Suppressor macrophage treated with lipopolysaccharide for 1 hour (primary cell): ENCODE data around the gene ZNF438.

ENCODE experiments used
- DNase-seq, 3 donors: peaks; one replicate each; pipeline ENCODE4 v3.0.0-alpha.2; 2020 to 2022

ZNF438 gene

GRCh38 chr10:30840395-30841050, 191.1 kb downstream of the ZNF438 start:
- DNase-seq, result no peak

GRCh38 chr10:30839652-30840051, 192.0 kb downstream of the ZNF438 start:
- DNase-seq, result no peak

GRCh38 chr10:30836406-30836805, 195.3 kb downstream of the ZNF438 start:
- DNase-seq, result no peak

DNA sequence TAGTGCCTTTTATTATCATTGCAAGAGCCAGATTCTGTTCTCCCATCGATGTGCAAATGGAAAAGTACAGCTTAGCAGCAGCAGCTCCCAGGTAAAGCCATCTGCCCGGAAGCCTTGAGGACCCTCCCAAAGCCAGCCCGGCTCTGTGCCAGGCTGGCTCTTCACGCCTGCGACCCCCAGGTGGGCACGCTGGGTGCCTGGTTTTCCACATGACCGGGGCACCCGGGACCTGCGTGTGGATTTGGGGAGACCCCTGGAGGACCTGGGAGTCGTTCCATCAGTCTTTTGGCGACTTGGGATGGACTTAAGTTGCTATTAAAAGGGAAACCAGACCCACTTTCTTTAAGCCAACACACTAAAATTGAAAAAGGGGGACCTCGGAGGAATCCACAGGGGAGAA, 196.5 kb downstream of the ZNF438 start:
- DNase-seq, result no peak

DNA sequence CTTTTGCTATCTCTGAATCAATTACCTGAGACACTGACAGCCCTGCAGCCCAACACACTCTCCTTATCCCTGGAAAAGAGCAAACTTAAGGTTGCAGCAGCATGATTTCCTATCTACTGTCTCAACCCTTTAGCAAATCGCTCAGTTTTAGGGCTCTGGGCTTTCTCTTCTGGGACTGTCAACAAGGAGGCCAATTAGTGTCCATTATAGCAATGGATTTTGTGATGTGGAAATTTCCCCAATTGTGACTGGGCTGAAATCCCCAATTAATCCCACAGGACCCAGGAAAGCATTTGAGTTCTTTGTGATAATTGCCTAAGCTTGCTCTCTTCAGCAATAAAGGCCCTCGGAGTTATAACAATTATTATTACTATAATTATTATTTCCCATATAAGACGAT, 197.0 kb downstream of the ZNF438 start:
- DNase-seq, result no peak

DNA sequence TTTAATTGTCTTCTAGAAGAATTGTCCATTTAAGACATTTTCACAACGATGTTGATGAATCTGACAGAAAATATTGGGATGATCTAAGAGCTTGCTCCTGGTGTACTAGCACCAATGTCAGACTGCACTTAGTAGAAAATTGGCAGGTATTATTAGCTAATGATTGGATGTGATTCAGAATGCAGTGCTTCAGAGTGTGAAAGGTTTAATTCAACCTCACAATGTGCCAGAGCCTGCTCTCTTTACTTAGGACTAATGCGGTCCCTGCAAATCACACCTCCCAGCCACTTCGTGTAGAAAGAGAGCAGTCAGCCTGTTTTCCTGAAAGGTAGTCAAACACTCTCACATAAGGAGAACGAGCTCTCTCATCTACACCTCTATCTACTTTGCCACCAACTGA, 197.5 kb downstream of the ZNF438 start:
- no peak for DNase-seq

GRCh38 chr10:30833628-30833970, 198.1 kb downstream of the ZNF438 start:
- no peak for DNase-seq

GRCh38 chr10:30832749-30833627, 198.7 kb downstream of the ZNF438 start:
- no peak for DNase-seq

DNA sequence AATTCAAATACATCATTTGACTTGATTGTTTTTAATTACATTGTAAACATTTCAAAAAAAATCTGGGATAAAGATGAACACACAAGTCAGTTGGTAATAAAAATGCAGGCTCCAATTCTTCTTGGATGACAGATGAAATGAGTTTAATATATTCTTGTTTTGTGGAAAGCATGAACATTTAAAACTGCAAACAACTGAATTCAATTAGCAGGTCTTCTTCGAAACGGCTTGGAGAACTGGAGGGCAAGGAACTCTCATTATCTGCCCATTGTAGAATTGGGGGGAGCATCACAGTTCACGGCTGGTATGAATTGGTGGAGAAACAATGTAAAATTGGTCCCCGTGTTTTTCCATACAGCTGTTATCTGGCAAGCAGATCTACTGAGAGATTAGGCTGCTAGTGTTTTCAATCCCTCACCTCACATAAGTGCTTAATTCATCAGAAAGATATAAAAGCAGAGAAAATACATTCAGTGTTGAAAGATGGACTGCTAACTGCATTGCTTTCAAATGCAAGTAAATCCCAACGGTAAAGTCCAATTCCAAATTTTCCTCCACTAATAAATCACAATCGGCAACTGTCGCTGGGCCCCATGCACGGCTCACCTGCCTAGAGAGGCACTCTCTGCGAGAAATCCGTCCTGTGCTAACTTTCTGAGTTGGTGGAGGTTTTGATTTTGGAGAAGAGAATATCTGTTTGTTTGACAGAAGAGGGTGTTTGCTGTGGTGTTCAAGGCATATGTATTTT, 199.5 kb downstream of the ZNF438 start:
- DNase-seq, result no peak

- DNase-seq, result no peak
These were observed 200.2 kb downstream of the ZNF438 start for GRCh38 chr10:30831426-30831825.

DNA sequence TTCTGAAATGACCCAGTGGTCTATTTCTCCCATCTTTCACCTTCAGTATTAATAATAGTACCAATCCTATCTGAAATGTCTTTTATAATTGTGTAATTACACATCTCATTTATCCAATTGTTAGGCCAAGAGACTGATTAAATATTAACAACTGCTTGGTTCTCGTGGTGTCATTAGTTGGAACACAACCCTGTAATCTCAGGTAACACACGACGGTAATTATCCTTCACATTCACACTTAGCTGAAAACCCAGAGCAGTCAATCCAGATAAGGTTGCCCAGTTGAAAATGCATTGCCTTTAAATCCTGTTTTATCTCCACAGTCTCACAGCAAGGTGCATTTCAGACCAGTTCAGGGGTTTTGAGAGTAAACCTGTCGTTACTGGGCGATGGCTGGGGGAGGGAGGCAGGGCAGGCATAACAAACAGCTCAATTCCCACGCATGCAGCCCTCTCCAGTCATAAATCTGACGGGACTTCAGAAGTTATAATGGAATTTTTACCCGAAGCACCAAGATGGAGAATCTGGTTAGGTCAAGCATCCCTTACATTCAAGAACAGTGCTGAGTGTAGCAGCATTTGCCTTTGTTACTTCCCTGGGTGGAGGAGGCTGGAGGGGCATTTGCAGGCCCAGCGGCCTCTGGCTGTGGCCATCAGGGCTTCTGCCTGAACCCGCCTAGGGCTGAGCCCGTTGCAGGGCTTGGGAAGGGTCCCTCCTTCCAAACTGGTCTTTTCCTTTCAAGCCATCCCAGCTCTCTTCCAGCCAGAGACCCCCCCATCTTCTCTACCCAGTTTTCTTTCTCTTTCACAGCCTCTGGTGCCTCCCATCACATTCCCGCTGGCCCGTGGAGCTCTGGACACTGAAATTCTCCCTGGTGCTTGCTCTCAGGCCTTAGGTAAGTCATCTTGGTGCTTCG, 201.1 kb downstream of the ZNF438 start:
- no peak for DNase-seq

DNA sequence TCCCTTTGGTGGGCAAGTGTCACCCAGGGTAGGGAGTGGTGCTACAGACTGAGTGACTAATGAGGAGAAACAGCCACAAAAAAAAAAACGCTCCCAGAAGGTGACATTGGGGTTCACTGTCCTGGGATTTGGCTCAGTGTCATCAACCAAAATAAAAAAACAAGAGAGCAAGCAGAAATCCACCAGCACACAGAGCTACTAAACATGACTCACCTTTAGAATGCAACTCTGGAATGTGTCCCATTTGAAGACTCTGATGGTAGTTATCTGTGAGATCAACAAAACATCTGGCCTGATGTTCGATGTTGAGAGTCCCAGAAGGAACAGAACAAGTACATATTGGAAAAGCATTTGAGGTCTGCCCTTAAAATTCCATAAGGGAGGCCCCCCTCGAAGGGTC, 201.8 kb downstream of the ZNF438 start:
- no peak for DNase-seq

- DNase-seq, result no peak
These were observed 203.0 kb downstream of the ZNF438 start for GRCh38 chr10:30828680-30829079.

DNA sequence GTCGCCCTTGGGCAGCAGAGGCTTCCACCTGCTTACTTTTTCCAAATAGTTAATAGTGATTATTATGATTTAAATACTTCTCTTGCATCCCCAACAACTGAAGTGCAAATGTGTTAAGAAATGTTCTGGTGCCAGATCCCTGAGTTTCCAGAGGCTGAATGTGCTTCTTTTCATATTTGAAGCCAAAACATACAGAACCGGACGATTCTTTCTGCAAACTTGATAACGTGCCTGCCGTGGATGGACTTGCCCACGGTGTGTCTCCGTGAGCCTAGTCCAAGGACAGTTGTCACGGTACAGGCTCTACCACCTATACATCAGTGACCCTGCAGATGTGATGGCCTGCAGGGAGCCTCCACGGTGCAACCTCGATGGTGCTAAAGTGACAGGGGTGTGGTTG, 203.5 kb downstream of the ZNF438 start:
- no peak for DNase-seq

GRCh38 chr10:30827531-30828120, 204.0 kb downstream of the ZNF438 start:
- DNase-seq, result no peak

DNA sequence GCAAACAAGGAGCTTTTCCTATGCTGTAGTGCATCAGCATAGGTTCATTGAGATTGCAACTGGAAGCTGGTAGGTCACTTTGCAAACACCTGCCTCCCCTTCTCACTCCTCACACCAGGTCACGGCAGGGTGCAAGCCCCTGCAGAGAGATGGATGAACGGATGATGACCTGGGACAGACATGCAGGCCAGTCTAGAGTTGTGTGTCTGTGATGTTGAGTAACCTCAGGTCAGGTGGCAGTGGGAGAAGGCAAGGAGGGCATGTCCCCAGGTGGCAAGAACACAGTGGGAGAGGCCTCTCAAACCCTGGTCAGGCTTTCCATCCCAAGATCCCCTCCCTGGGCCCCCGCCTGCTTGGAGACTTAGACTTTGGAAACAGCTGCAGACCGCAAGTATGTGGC, 205.0 kb downstream of the ZNF438 start:
- no peak for DNase-seq

- DNase-seq, result no peak
These were observed 206.2 kb downstream of the ZNF438 start for GRCh38 chr10:30825495-30825894.

- DNase-seq, result no peak
These were observed 206.6 kb downstream of the ZNF438 start for GRCh38 chr10:30825022-30825421.

DNA sequence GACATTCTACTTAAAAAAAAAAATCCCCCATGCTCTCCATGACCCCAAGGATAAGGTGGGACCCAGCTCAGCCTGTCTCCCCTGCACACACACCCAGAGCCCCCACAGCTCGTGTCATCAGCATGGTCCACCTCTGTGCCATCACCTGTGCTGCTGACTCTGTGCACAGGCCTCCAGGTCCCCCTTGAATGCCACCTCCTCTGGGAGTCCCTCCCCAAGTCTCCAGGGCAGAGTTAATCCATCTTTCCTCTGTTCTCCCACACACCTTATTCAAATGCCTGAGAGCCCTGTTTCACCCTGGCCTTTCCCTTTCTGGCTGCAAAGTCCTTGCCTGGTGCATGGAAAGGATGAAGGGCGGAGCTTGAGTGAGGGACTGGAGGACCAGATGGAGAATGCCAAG, 208.0 kb downstream of the ZNF438 start:
- DNase-seq, result no peak

DNA sequence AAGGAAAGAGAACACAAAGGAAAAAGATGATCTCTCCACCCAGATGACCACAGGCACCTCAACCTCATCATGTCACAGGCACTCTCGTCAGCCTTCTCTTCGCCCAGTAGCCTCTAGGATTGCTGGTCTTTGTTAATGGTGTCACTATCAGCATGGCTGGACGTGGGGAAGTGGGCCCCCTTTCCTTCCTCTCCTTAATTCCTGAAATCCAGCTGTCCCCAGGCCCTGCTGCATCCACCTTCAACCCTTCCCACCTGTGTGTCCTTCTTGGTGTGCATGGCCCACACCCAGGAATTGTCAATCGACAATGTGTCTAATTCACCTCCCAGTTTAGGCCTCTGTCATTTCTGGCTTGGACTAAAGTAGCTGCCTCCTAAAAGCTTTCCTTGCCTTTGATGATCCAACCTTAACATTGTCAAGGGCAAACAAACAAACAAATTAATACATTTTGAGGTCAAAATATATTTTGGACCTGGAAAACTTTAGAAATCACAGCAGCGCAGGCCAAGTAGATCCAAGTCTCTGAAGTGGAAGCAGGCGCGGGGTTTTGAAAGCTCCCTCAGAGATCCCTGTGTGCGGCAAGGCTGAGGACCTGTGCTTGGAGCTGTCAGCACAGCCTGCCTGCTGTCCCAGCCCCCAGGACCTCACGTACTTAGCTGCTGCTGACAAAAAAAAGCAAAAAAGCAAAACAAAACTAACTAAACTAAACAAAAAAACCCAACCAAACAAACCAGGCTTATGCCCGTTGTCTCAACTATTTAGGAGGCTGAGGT, 208.8 kb downstream of the ZNF438 start:
- DNase-seq, result no peak

- no peak for DNase-seq
These were observed 209.5 kb downstream of the ZNF438 start for GRCh38 chr10:30821994-30822692.
